ENCODE measurements around the gene RAD51D.
"Not testable (repeated sequence)": the region's sequence is repeated elsewhere in the genome, so short reads cannot be mapped to it uniquely, and the experiment has no call there.

RAD51D gene

GRCh38 chr17:35064516-35065215 is 55.0 kb downstream of the RAD51D start:
- DNase-seq, result no peak

- DNase-seq, result peak; percentile 89
Observed at GRCh38 chr17:35063514-35064223, 56.0 kb downstream of the RAD51D start, which contains the start of gene RFFL. RFFL (minus strand) TSS chr17:35063707; CDS start chr17:35026553, 37,154 bp downstream.

- DNase-seq, result no peak
Observed at GRCh38 chr17:35062308-35062707, 57.4 kb downstream of the RAD51D start.

- DNase-seq, result no peak
Observed at GRCh38 chr17:35057332-35057915, 62.2 kb downstream of the RAD51D start.

- DNase-seq, result no peak
Observed at GRCh38 chr17:35056013-35056412, 63.6 kb downstream of the RAD51D start.

- no peak for DNase-seq
Observed at GRCh38 chr17:35053204-35053603, 66.5 kb downstream of the RAD51D start.

- no peak for DNase-seq
Observed at GRCh38 chr17:35052780-35053179, 66.9 kb downstream of the RAD51D start.

GRCh38 chr17:35052241-35052610 is 67.4 kb downstream of the RAD51D start:
- DNase-seq, result no peak

GRCh38 chr17:35051579-35052240 is 68.0 kb downstream of the RAD51D start:
- no peak for DNase-seq

GRCh38 chr17:35051183-35051578 is 68.5 kb downstream of the RAD51D start:
- no peak for DNase-seq

GRCh38 chr17:35050170-35050569 is 69.5 kb downstream of the RAD51D start:
- no peak for DNase-seq

- DNase-seq, result no peak
Observed at GRCh38 chr17:35048685-35049379, 70.8 kb downstream of the RAD51D start.

- peak; percentile 80 for DNase-seq
Observed at GRCh38 chr17:35046740-35047283, 72.8 kb downstream of the RAD51D start.

- DNase-seq, result no peak
Observed at GRCh38 chr17:35046245-35046644, 73.4 kb downstream of the RAD51D start.

- not testable (repeated sequence) for DNase-seq
Observed at GRCh38 chr17:35045458-35045979, 74.1 kb downstream of the RAD51D start.

GRCh38 chr17:35044181-35044580 is 75.5 kb downstream of the RAD51D start:
- DNase-seq, result no peak

All from DMS 273 treated with DMSO at 0.1 percent for 48 hours (cell line).